Ishikawa (cell line): Measurements from ENCODE around the gene FAM120A.

Source experiments
- NFIC ChIP-seq: IDR thresholded peaks from 2 replicates; pipeline ENCODE4 v1.6.1; 2012
- RAD21 ChIP-seq: IDR thresholded peaks from 2 replicates; pipeline ENCODE4 v1.6.1; 2012; ENCODE audit warnings: low read depth
- REST ChIP-seq: IDR thresholded peaks from 2 replicates; pipeline ENCODE4 v1.6.1; 2012; ENCODE audit warnings: low read depth, mild to moderate bottlenecking
- TAF1 ChIP-seq: IDR thresholded peaks from 2 replicates; pipeline ENCODE4 v1.6.1; 2012; ENCODE audit warnings: low read depth, mild to moderate bottlenecking
- YY1 ChIP-seq: IDR thresholded peaks from 2 replicates; pipeline ENCODE4 v1.6.1; 2012; ENCODE audit warnings: low read depth
- ZBTB7A ChIP-seq: IDR thresholded peaks from 2 replicates; pipeline ENCODE4 v1.6.1; 2012; ENCODE audit warnings: low read depth

- TF ChIP-seq ZBTB7A (no peak), TAF1 (no peak), NFIC (no peak), REST (no peak), YY1 (no peak), RAD21 (no peak)
Measured at GRCh38 chr9:93592643-93593021, 141.1 kb downstream of the FAM120A start.
